PC-3 (cell line): ENCODE measurements around the gene NRG3. TPM values are rescaled to one million over a fixed set of nuclear protein-coding genes. Genes with fewer than 3 reads are reported as not detected.

Source experiments
- ATAC-seq: fragments of 200-7000 bp; cut with Tn5 transposase; 2 replicates; pipeline ENCODE4 v1.9.1; 2020; ENCODE audit warnings: mild to moderate bottlenecking, moderate library complexity
- BruUV-seq: library from RNA; stranded (reverse); fragments of 400-500 nt; replicated peaks from 2 replicates; lab custom pipeline; 2021; lab: Mats Ljungman, UMichigan
- CTCF ChIA-PET: fragments of 300-600 bp; sonication (Branson Sonifier 250); formaldehyde crosslinking; loops from one replicate; lab custom pipeline; 2022; ENCODE audit warnings: antibody characterized with exemption; lab: Charles Lee
- POLR2A ChIA-PET: fragments of 300-600 bp; sonication (Branson Sonifier 250); formaldehyde crosslinking; loops from one replicate; lab custom pipeline; 2022; ENCODE audit warnings: antibody characterized with exemption; ENCODE audit not compliant: unreplicated experiment; lab: Charles Lee
- DNase-seq: peaks from one replicate; pipeline ENCODE4 v3.0.0-alpha.2; 2015
- H2AFZ ChIP-seq: fragments of 300-600 bp; sonication (generic); 2 replicates; pipeline ENCODE4 v1.6.0; 2016; ENCODE audit warnings: antibody characterized with exemption, low read length
- H3F3A ChIP-seq: fragments of 300-600 bp; sonication (generic); one replicate; pipeline ENCODE4 v1.6.0; 2017; ENCODE audit warnings: antibody characterized with exemption, low read length, control low read depth, mild to moderate bottlenecking; ENCODE audit not compliant: unreplicated experiment
- H3K27ac ChIP-seq: fragments of 300-600 bp; sonication (generic); 2 replicates; pipeline ENCODE4 v1.5.1; 2016; ENCODE audit warnings: mild to moderate bottlenecking, low read length
- H3K27me3 ChIP-seq: fragments of 300-600 bp; sonication (generic); 2 replicates; pipeline ENCODE4 v1.6.1; 2016; ENCODE audit warnings: low read length, mixed read lengths
- H3K36me3 ChIP-seq: fragments of 300-600 bp; sonication (generic); 2 replicates; pipeline ENCODE4 v1.6.1; 2016; ENCODE audit warnings: low read depth, mixed run types, low read length, mixed read lengths
- H3K4me1 ChIP-seq: fragments of 300-600 bp; sonication (generic); 2 replicates; pipeline ENCODE4 v1.5.1; 2016; ENCODE audit warnings: low read length; ENCODE audit not compliant: insufficient read depth
- H3K4me2 ChIP-seq: fragments of 300-600 bp; sonication (generic); 2 replicates; pipeline ENCODE4 v1.6.0; 2016; ENCODE audit warnings: low read length
- H3K4me3 ChIP-seq: fragments of 300-600 bp; sonication (generic); 2 replicates; pipeline ENCODE4 v1.5.1; 2016; ENCODE audit warnings: mild to moderate bottlenecking, low read length, mixed read lengths
- H3K79me2 ChIP-seq: fragments of 300-600 bp; sonication (generic); 2 replicates; pipeline ENCODE4 v1.6.1; 2017; ENCODE audit warnings: low read length, mixed read lengths
- H3K9ac ChIP-seq: fragments of 300-600 bp; sonication (generic); 2 replicates; pipeline ENCODE4 v1.6.0; 2016; ENCODE audit warnings: mild to moderate bottlenecking, low read length
- H3K9me2 ChIP-seq: fragments of 300-600 bp; sonication (generic); replicated peaks from 2 replicates; pipeline ENCODE4 v1.6.1; 2016; ENCODE audit warnings: mixed run types, low read length, mixed read lengths
- H3K9me3 ChIP-seq: fragments of 300-600 bp; sonication (generic); 2 replicates; pipeline ENCODE4 v1.6.1; 2016; ENCODE audit warnings: low read length, mixed read lengths
- H4K20me1 ChIP-seq: fragments of 300-600 bp; sonication (generic); 2 replicates; pipeline ENCODE4 v1.6.1; 2016; ENCODE audit warnings: low read length, mixed read lengths
- CTCF ChIP-seq: fragments of 300-600 bp; sonication (generic); conservative IDR thresholded peaks from 2 replicates; pipeline ENCODE4 v1.5.1; 2017; ENCODE audit warnings: antibody characterized with exemption, low read depth, mild to moderate bottlenecking, low read length
- EZH2 ChIP-seq: fragments of 300-600 bp; sonication (generic); IDR thresholded peaks from one replicate; pipeline ENCODE4 v1.6.1; 2017; ENCODE audit warnings: antibody characterized with exemption, mild to moderate bottlenecking, low read length; ENCODE audit not compliant: unreplicated experiment
- EZH2phosphoT487 ChIP-seq: fragments of 300-600 bp; sonication (generic); IDR thresholded peaks from 2 replicates; pipeline ENCODE4 v1.6.1; 2018; ENCODE audit warnings: mild to moderate bottlenecking, antibody characterized with exemption, low read length, borderline replicate concordance
- intact Hi-C: fragments of 100-400 bp; cut with micrococcal nuclease; formaldehyde crosslinking; loops from 2 replicates; pipeline ENCODE4 v1.9.0; 2023
- total RNA-seq: library from RNA; depleted of rRNA; stranded (reverse); fragments of >200 nt; gene quantifications from 2 replicates; pipeline ENCODE4 v1.2.3, GENCODE V29; 2014

Gene NRG3
- total RNA-seq, 1 experiment from 2014 or later = not detected

DNA sequence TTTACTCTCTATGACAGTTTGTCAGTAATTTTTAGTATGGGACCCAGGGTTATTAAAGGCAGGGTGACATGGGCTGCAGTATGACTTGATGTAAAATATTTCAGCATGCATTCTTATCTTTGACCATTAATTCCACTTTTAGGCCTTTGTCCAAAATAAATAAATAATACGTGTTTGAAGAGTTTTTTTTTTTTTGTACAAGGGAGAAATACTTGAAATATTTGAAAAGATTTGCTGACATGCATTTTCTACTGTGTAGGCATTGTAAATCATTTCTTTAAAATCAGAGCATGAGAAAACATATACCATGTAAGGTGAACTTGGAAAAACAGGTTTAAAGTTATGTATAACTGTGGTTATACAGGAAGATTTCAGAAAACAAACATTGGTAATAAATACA, 23.5 kb downstream of the NRG3 start:
- Histone ChIP-seq H3K4me1 (no peaks in the 10 kb centered on the region), H3K4me3 (no peak overlapping the region), H3K9me2 (no peaks in the 10 kb centered on the region), H3K9ac (no peak overlapping the region), H3K27ac (no peak overlapping the region), H3K79me2 (no peaks in the 10 kb centered on the region), H3K4me2 (no peak overlapping the region), H3F3A (no peaks in the 10 kb centered on the region), H4K20me1 (no peaks in the 10 kb centered on the region), H3K36me3 (no peaks in the 10 kb centered on the region), H2AFZ (no peak overlapping the region), H3K27me3 (no peaks in the 10 kb centered on the region), H3K9me3 (no peaks in the 10 kb centered on the region)
- BruUV-seq = no TSS peak
- intact Hi-C loops = no loop called here
- DNase-seq (no peak), ATAC-seq (no peak)
- ChIA-PET CTCF (no interaction called here), POLR2A (no interaction called here)
- TF ChIP-seq EZH2phosphoT487 (no peak), CTCF (no peak), EZH2 (no peak)

GRCh38 chr10:81900989-81901388, 26.0 kb downstream of the NRG3 start:
- H3K27ac ChIP-seq = no peak overlapping the region
- no peaks in the 10 kb centered on the region for H3K9me2 ChIP-seq
- intact Hi-C loops = no loop called here
- H3K36me3 ChIP-seq = no peaks in the 10 kb centered on the region
- CTCF ChIA-PET = no interaction called here
- H3K9ac ChIP-seq = no peak overlapping the region
- no TSS peak for BruUV-seq
- TF ChIP-seq EZH2 (no peak), EZH2phosphoT487 (no peak), CTCF (no peak)
- no peak overlapping the region for H3K4me3 ChIP-seq
- no peak overlapping the region for H2AFZ ChIP-seq
- no peaks in the 10 kb centered on the region for H3K79me2 ChIP-seq
- POLR2A ChIA-PET = no interaction called here
- no peaks in the 10 kb centered on the region for H3K4me1 ChIP-seq
- no peaks in the 10 kb centered on the region for H4K20me1 ChIP-seq
- DNase-seq (no peak), ATAC-seq (no peak)
- no peaks in the 10 kb centered on the region for H3K9me3 ChIP-seq
- no peak overlapping the region for H3K4me2 ChIP-seq
- no peaks in the 10 kb centered on the region for H3F3A ChIP-seq
- H3K27me3 ChIP-seq = no peaks in the 10 kb centered on the region

GRCh38 chr10:81903472-81903871, 28.5 kb downstream of the NRG3 start:
- Histone ChIP-seq H3K4me1 (no peaks in the 10 kb centered on the region), H3K27me3 (no peaks in the 10 kb centered on the region), H3K4me2 (no peak overlapping the region), H3K9ac (no peak overlapping the region), H2AFZ (no peak overlapping the region), H3K9me2 (no peaks in the 10 kb centered on the region), H3K4me3 (no peak overlapping the region), H3F3A (no peaks in the 10 kb centered on the region), H4K20me1 (no peaks in the 10 kb centered on the region), H3K9me3 (no peaks in the 10 kb centered on the region), H3K79me2 (no peaks in the 10 kb centered on the region), H3K27ac (no peak overlapping the region), H3K36me3 (no peaks in the 10 kb centered on the region)
- ATAC-seq (no peak), DNase-seq (no peak)
- BruUV-seq = no TSS peak
- TF ChIP-seq EZH2 = no peak
- TF ChIP-seq CTCF = no peak
- TF ChIP-seq EZH2phosphoT487 = no peak
- intact Hi-C loops = no loop called here
- ChIA-PET POLR2A (no interaction called here), CTCF (no interaction called here)
